Astrocyte (in vitro differentiated cells and primary cell): ENCODE measurements around the gene XXYLT1. TPM values are rescaled to one million over a fixed set of nuclear protein-coding genes. Genes with fewer than 3 reads are reported as not detected.

Source experiments
- DNase-seq: peaks from one replicate; pipeline ENCODE4 v3.0.0-alpha.2; 2010; ENCODE audit warnings: low read depth
- FAIRE-seq: peaks from 2 replicates; lab custom pipeline; 2011; peaks lifted over from hg19 to GRCh38; lab: Jason Lieb, UNC
- H2AFZ ChIP-seq: 2 replicates; pipeline ENCODE4 v1.6.0; 2012; ENCODE audit warnings: low read depth, low read length, inconsistent platforms
- H3K27ac ChIP-seq: 2 replicates; pipeline ENCODE4 v1.5.1; 2011; ENCODE audit warnings: low read depth, low read length, inconsistent platforms
- H3K27me3 ChIP-seq: 2 replicates; pipeline ENCODE4 v1.6.0; 2011; ENCODE audit warnings: low read length, inconsistent platforms; ENCODE audit not compliant: insufficient read depth
- H3K36me3 ChIP-seq: 2 replicates; pipeline ENCODE4 v1.5.1; 2011; ENCODE audit warnings: low read length, inconsistent platforms; ENCODE audit not compliant: insufficient read depth
- H3K4me1 ChIP-seq: 2 replicates; pipeline ENCODE4 v1.5.1; 2011; ENCODE audit warnings: low read length, inconsistent platforms; ENCODE audit not compliant: insufficient read depth
- H3K4me2 ChIP-seq: 2 replicates; pipeline ENCODE4 v1.6.0; 2012; ENCODE audit warnings: low read length, inconsistent platforms
- H3K4me3 ChIP-seq: 2 replicates; pipeline ENCODE4 v1.5.1; 2011; ENCODE audit warnings: low read depth, mild to moderate bottlenecking, low read length, inconsistent platforms; ENCODE audit not compliant: insufficient read depth
- H3K79me2 ChIP-seq: 2 replicates; pipeline ENCODE4 v1.6.0; 2012; ENCODE audit warnings: mild to moderate bottlenecking, low read length, inconsistent platforms; ENCODE audit not compliant: insufficient read depth
- H3K9ac ChIP-seq: 2 replicates; pipeline ENCODE4 v1.6.0; 2012; ENCODE audit warnings: mild to moderate bottlenecking, low read length, inconsistent platforms
- H3K9me3 ChIP-seq: 2 replicates; pipeline ENCODE4 v1.5.1; 2012; ENCODE audit warnings: low read depth, mild to moderate bottlenecking, low read length, inconsistent platforms; ENCODE audit not compliant: insufficient read depth
- H4K20me1 ChIP-seq: 2 replicates; pipeline ENCODE4 v1.6.0; 2012; ENCODE audit warnings: low read length, inconsistent platforms; ENCODE audit not compliant: insufficient read depth
- H3K27ac Mint-ChIP-seq: one replicate; pipeline ENCODE4 v1.8.0; 2021; ENCODE audit warnings: mild to moderate bottlenecking, mixed read lengths; ENCODE audit not compliant: unreplicated experiment
- H3K27me3 Mint-ChIP-seq: one replicate; pipeline ENCODE4 v1.8.0; 2021; ENCODE audit warnings: low read depth, mixed read lengths; ENCODE audit not compliant: unreplicated experiment
- H3K36me3 Mint-ChIP-seq: one replicate; pipeline ENCODE4 v1.8.0; 2021; ENCODE audit warnings: low read depth, mixed read lengths; ENCODE audit not compliant: unreplicated experiment
- H3K4me1 Mint-ChIP-seq: one replicate; pipeline ENCODE4 v1.8.0; 2021; ENCODE audit warnings: low read depth, mixed read lengths; ENCODE audit not compliant: unreplicated experiment
- H3K4me3 Mint-ChIP-seq: one replicate; pipeline ENCODE4 v1.8.0; 2021; ENCODE audit warnings: mild to moderate bottlenecking, moderate library complexity, mixed read lengths; ENCODE audit not compliant: unreplicated experiment
- H3K9me3 Mint-ChIP-seq: one replicate; pipeline ENCODE4 v1.8.0; 2021; ENCODE audit warnings: mild to moderate bottlenecking, mixed read lengths; ENCODE audit not compliant: unreplicated experiment
- CTCF ChIP-seq: IDR thresholded peaks from 2 replicates; pipeline ENCODE4 v1.5.1; 2011; ENCODE audit warnings: low read depth, mild to moderate bottlenecking, inconsistent platforms, low read length, moderate library complexity; ENCODE audit not compliant: insufficient read depth
- EZH2 ChIP-seq: IDR thresholded peaks from 2 replicates; pipeline ENCODE4 v1.6.1; 2012; ENCODE audit warnings: mild to moderate bottlenecking, low read length, inconsistent platforms; ENCODE audit not compliant: insufficient read depth
- total RNA-seq: library from RNA; stranded (reverse); gene quantifications from 2 replicates; pipeline ENCODE4 v1.2.1, GENCODE V29; 2021

Gene XXYLT1
- total RNA-seq, 1 donor from 2014 or later = 26.2 TPM

- H3K4me1 Mint-ChIP-seq = peaks cover 7% of the 10 kb centered on the region
- TF ChIP-seq EZH2 (no peak), CTCF (no peak)
Measured at GRCh38 chr3:195169011-195169649, 101.8 kb downstream of the XXYLT1 start.

GRCh38 chr3:195168009-195168762, 102.8 kb downstream of the XXYLT1 start:
- no peak overlapping the region for H3K27ac ChIP-seq
- H3K4me3 Mint-ChIP-seq = no peak overlapping the region
- H3K9ac ChIP-seq = no peak overlapping the region
- no peaks in the 10 kb centered on the region for H3K9me3 Mint-ChIP-seq
- H3K27me3 Mint-ChIP-seq = no peaks in the 10 kb centered on the region
- H3K27ac Mint-ChIP-seq = no peak overlapping the region
- no peak overlapping the region for H3K4me3 ChIP-seq
- H3K4me1 Mint-ChIP-seq = peaks cover 3% of the 10 kb centered on the region
- H3K4me1 ChIP-seq = peaks cover 16% of the 10 kb centered on the region
- H3K27me3 ChIP-seq = no peaks in the 10 kb centered on the region
- no peaks in the 10 kb centered on the region for H4K20me1 ChIP-seq
- no peak for DNase-seq
- H3K36me3 Mint-ChIP-seq = no peaks in the 10 kb centered on the region
- peaks cover 8% of the 10 kb centered on the region for H3K79me2 ChIP-seq
- H3K36me3 ChIP-seq = no peaks in the 10 kb centered on the region
- H3K4me2 ChIP-seq = no peak overlapping the region
- TF ChIP-seq CTCF (no peak), EZH2 (no peak)
- FAIRE-seq = no peak
- no peak overlapping the region for H2AFZ ChIP-seq
- H3K9me3 ChIP-seq = no peaks in the 10 kb centered on the region

More at GRCh38 chr3:195169011-195169649, 101.8 kb downstream of the XXYLT1 start:
- no peak for DNase-seq
- Histone ChIP-seq H3K4me3 (no peak overlapping the region), H3K27ac (no peak overlapping the region), H3K4me2 (no peak overlapping the region), H3K79me2 (peaks cover 8% of the 10 kb centered on the region), H3K9ac (no peak overlapping the region), H3K9me3 (no peaks in the 10 kb centered on the region), H3K4me1 (peaks cover 26% of the 10 kb centered on the region), H3K27me3 (no peaks in the 10 kb centered on the region), H3K36me3 (no peaks in the 10 kb centered on the region), H2AFZ (no peak overlapping the region), H4K20me1 (no peaks in the 10 kb centered on the region)
- Mint-ChIP-seq H3K27ac (no peak overlapping the region), H3K27me3 (no peaks in the 10 kb centered on the region), H3K9me3 (no peaks in the 10 kb centered on the region), H3K36me3 (no peaks in the 10 kb centered on the region), H3K4me3 (no peak overlapping the region)
- no peak for FAIRE-seq

GRCh38 chr3:195165790-195166189, 105.2 kb downstream of the XXYLT1 start:
- no peak overlapping the region for H3K27ac Mint-ChIP-seq
- no peaks in the 10 kb centered on the region for H3K4me1 ChIP-seq
- no peaks in the 10 kb centered on the region for H3K27me3 ChIP-seq
- TF ChIP-seq CTCF (no peak), EZH2 (no peak)
- no peak for FAIRE-seq
- H3K9me3 ChIP-seq = no peaks in the 10 kb centered on the region
- no peak overlapping the region for H3K27ac ChIP-seq
- peaks cover under 1% of the 10 kb centered on the region for H3K4me1 Mint-ChIP-seq
- no peak overlapping the region for H3K4me3 Mint-ChIP-seq
- H3K79me2 ChIP-seq = peaks cover 6% of the 10 kb centered on the region
- no peaks in the 10 kb centered on the region for H4K20me1 ChIP-seq
- DNase-seq = no peak
- no peaks in the 10 kb centered on the region for H3K9me3 Mint-ChIP-seq
- no peaks in the 10 kb centered on the region for H3K27me3 Mint-ChIP-seq
- no peaks in the 10 kb centered on the region for H3K36me3 Mint-ChIP-seq
- H2AFZ ChIP-seq = no peak overlapping the region
- H3K36me3 ChIP-seq = no peaks in the 10 kb centered on the region
- no peak overlapping the region for H3K4me2 ChIP-seq
- no peak overlapping the region for H3K4me3 ChIP-seq
- no peak overlapping the region for H3K9ac ChIP-seq
